MCF 10A (cell line): ENCODE measurements around the gene FOXN4. TPM values are rescaled to one million over a fixed set of nuclear protein-coding genes. Genes with fewer than 3 reads are reported as not detected.

Experiments
- BruUV-seq: library from RNA; stranded (reverse); fragments of 400-500 nt; replicated peaks from 2 replicates; lab custom pipeline; 2021; lab: Mats Ljungman, UMichigan
- CTCF ChIA-PET: fragments of 300-600 bp; sonication (Branson Sonifier 250); formaldehyde crosslinking; extraction: SDS; loops from one replicate; lab custom pipeline; 2021; ENCODE audit warnings: antibody characterized with exemption, inconsistent platforms; lab: Yijun Ruan, JAX
- POLR2A ChIA-PET: fragments of 300-600, 350-650 bp; sonication (Branson Sonifier 250); formaldehyde crosslinking; extraction: SDS; loops from one replicate; lab custom pipeline; 2020; ENCODE audit warnings: antibody characterized with exemption, inconsistent platforms; lab: Yijun Ruan, JAX
- DNase-seq: peaks from one replicate; pipeline ENCODE4 v3.0.0-alpha.2; 2018; ENCODE audit not compliant: unreplicated experiment
- H3K27ac Mint-ChIP-seq: one replicate; pipeline ENCODE4 v1.8.0; 2022; ENCODE audit warnings: mild to moderate bottlenecking, low read depth, mixed read lengths; ENCODE audit not compliant: unreplicated experiment
- H3K27me3 Mint-ChIP-seq: one replicate; pipeline ENCODE4 v1.8.0; 2022; ENCODE audit warnings: mixed read lengths; ENCODE audit not compliant: insufficient read depth, unreplicated experiment
- H3K36me3 Mint-ChIP-seq: one replicate; pipeline ENCODE4 v1.8.0; 2022; ENCODE audit warnings: mild to moderate bottlenecking, moderate library complexity, mixed read lengths; ENCODE audit not compliant: insufficient read depth, unreplicated experiment
- H3K4me1 Mint-ChIP-seq: one replicate; pipeline ENCODE4 v1.8.0; 2022; ENCODE audit warnings: mixed read lengths; ENCODE audit not compliant: insufficient read depth, unreplicated experiment
- H3K4me3 Mint-ChIP-seq: one replicate; pipeline ENCODE4 v1.8.0; 2022; ENCODE audit warnings: mild to moderate bottlenecking, moderate library complexity, mixed read lengths; ENCODE audit not compliant: unreplicated experiment
- H3K9me3 Mint-ChIP-seq: one replicate; pipeline ENCODE4 v1.8.0; 2022; ENCODE audit warnings: mixed read lengths; ENCODE audit not compliant: unreplicated experiment
- intact Hi-C: fragments of 100-400 bp; cut with micrococcal nuclease; formaldehyde crosslinking; loops from 2 replicates; pipeline ENCODE4 v1.14.1; 2022
- total RNA-seq: library from RNA; stranded (reverse); gene quantifications from 2 replicates; pipeline ENCODE4 v1.2.3, GENCODE V29; 2022
- TF ChIP-seq, protein P1 (sequence below): fragments of 200-600 bp; IDR thresholded peaks from one replicate; pipeline ENCODE4 v1.8.0; 2022; ENCODE audit warnings: antibody characterized with exemption, mild to moderate bottlenecking; ENCODE audit not compliant: unreplicated experiment

FOXN4 gene
- total RNA-seq, 1 experiment from 2014 or later: not detected

DNA sequence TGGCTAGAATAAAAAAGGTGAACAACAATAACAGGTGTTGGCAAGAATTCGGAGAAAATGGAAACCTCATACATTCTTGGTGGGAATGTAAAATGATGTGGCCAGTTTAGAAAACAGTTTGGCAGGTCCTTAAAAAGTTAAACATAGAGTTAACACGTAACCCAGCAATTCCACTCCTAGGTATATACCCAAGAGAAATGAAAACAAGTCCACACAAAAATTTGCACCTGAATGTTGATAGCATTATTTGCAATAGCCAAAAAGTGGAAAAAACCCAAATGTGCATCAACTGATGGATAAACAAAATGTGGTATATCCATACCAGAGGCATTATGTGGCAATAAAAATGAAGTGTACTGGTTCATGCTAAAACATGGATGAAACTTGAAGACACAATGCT, 36.3 kb upstream of the FOXN4 start:
- TF ChIP-seq, protein P1, sequence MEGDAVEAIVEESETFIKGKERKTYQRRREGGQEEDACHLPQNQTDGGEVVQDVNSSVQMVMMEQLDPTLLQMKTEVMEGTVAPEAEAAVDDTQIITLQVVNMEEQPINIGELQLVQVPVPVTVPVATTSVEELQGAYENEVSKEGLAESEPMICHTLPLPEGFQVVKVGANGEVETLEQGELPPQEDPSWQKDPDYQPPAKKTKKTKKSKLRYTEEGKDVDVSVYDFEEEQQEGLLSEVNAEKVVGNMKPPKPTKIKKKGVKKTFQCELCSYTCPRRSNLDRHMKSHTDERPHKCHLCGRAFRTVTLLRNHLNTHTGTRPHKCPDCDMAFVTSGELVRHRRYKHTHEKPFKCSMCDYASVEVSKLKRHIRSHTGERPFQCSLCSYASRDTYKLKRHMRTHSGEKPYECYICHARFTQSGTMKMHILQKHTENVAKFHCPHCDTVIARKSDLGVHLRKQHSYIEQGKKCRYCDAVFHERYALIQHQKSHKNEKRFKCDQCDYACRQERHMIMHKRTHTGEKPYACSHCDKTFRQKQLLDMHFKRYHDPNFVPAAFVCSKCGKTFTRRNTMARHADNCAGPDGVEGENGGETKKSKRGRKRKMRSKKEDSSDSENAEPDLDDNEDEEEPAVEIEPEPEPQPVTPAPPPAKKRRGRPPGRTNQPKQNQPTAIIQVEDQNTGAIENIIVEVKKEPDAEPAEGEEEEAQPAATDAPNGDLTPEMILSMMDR: no peak
- DNase-seq: no peak
- peaks cover 55% of the 10 kb centered on the region for H3K27me3 Mint-ChIP-seq
- H3K9me3 Mint-ChIP-seq: no peaks in the 10 kb centered on the region
- no peak overlapping the region for H3K4me3 Mint-ChIP-seq
- H3K4me1 Mint-ChIP-seq: no peaks in the 10 kb centered on the region
- intact Hi-C loops: no loop called here
- ChIA-PET CTCF (interaction anchor here (0.6 kb wide), 1 partner anchor 24 kb away, joined by 3 read pairs; no protein-coding TSS in a partner anchor), POLR2A (no interaction called here)
- no peak overlapping the region for H3K27ac Mint-ChIP-seq
- no peaks in the 10 kb centered on the region for H3K36me3 Mint-ChIP-seq
- no TSS peak for BruUV-seq

- Mint-ChIP-seq H3K27me3 (peaks cover 65% of the 10 kb centered on the region), H3K27ac (no peak overlapping the region), H3K9me3 (no peaks in the 10 kb centered on the region), H3K36me3 (no peaks in the 10 kb centered on the region), H3K4me3 (no peak overlapping the region), H3K4me1 (no peaks in the 10 kb centered on the region)
- CTCF ChIA-PET: no interaction called here
- TF ChIP-seq, protein P1: no peak
- peak; percentile 7 for DNase-seq
- POLR2A ChIA-PET: no interaction called here
- intact Hi-C loops: no loop called here
- BruUV-seq: no TSS peak
Observed at GRCh38 chr12:109343677-109344076, 34.6 kb upstream of the FOXN4 start.

DNA sequence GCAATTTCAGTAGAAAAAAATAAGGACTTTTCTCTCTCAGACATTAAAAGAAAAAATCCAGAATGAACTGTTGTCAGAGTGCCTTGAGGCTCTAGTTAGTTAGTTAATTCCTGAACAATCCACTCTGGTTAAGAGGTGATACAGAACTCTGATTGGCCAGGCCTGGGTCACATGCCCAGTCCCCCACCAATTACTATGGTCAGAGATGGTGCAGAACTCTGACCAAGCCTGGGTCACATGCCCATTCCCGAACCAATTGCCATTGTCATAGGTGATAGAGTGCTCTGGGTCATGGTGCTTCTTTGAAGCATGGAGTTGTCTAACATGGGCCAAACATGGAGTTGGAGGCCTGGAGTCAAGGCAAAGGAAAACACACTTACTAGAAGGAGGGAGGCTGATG, 27.5 kb upstream of the FOXN4 start:
- no peak overlapping the region for H3K27ac Mint-ChIP-seq
- H3K4me3 Mint-ChIP-seq: no peak overlapping the region
- peaks cover 39% of the 10 kb centered on the region for H3K27me3 Mint-ChIP-seq
- TF ChIP-seq, protein P1: no peak
- no peaks in the 10 kb centered on the region for H3K36me3 Mint-ChIP-seq
- H3K4me1 Mint-ChIP-seq: no peaks in the 10 kb centered on the region
- H3K9me3 Mint-ChIP-seq: no peaks in the 10 kb centered on the region
- no peak for DNase-seq
- no TSS peak for BruUV-seq
- POLR2A ChIA-PET: no interaction called here
- CTCF ChIA-PET: interaction anchor here (0.5 kb wide), 1 partner anchor 181 kb away, joined by 7 read pairs; no protein-coding TSS in a partner anchor
- intact Hi-C loops: no loop called here

GRCh38 chr12:109334887-109335286, 25.8 kb upstream of the FOXN4 start:
- ChIA-PET CTCF (no interaction called here), POLR2A (no interaction called here)
- DNase-seq: no peak
- no TSS peak for BruUV-seq
- no peak overlapping the region for H3K4me3 Mint-ChIP-seq
- TF ChIP-seq, protein P1: no peak
- H3K27ac Mint-ChIP-seq: no peak overlapping the region
- H3K36me3 Mint-ChIP-seq: no peaks in the 10 kb centered on the region
- no peaks in the 10 kb centered on the region for H3K4me1 Mint-ChIP-seq
- intact Hi-C loops: no loop called here
- peaks cover 22% of the 10 kb centered on the region for H3K27me3 Mint-ChIP-seq
- H3K9me3 Mint-ChIP-seq: no peaks in the 10 kb centered on the region
